Mesothelial cell of epicardium (in vitro differentiated cells): ENCODE results near the gene ZNF536. TPM values are rescaled to one million over a fixed set of nuclear protein-coding genes. Genes with fewer than 3 reads are reported as not detected.

ENCODE experiments used
- DNase-seq, 2 experiments: peaks; one replicate each; pipeline ENCODE4 v3.0.0; 2021; ENCODE audit warnings: low spot score in 2 of 2; ENCODE audit not compliant: unreplicated experiment in 2 of 2
- H3K27ac Mint-ChIP-seq: 2 replicates; pipeline ENCODE4 v1.8.0; 2021; ENCODE audit warnings: mixed read lengths
- H3K27me3 Mint-ChIP-seq: 2 replicates; pipeline ENCODE4 v1.8.0; 2021; ENCODE audit warnings: low read depth, mixed read lengths
- H3K36me3 Mint-ChIP-seq: 2 replicates; pipeline ENCODE4 v1.8.0; 2021; ENCODE audit warnings: mixed read lengths
- H3K4me1 Mint-ChIP-seq: 2 replicates; pipeline ENCODE4 v1.8.0; 2021; ENCODE audit warnings: mixed read lengths
- H3K4me3 Mint-ChIP-seq: 2 replicates; pipeline ENCODE4 v1.8.0; 2021; ENCODE audit warnings: mild to moderate bottlenecking, moderate library complexity, mixed read lengths
- H3K9me3 Mint-ChIP-seq: 2 replicates; pipeline ENCODE4 v1.8.0; 2021; ENCODE audit warnings: mixed read lengths
- total RNA-seq: library from RNA; stranded (reverse); gene quantifications from 3 replicates; pipeline ENCODE4 v1.2.1, GENCODE V29; 2021
- TF ChIP-seq, protein P1 (sequence below): fragments of 200-600 bp; sonication (generic); IDR thresholded peaks from one replicate; pipeline ENCODE4 v1.5.0; 2021; ENCODE audit warnings: antibody characterized with exemption; ENCODE audit not compliant: unreplicated experiment

Gene ZNF536
- total RNA-seq, 1 donor from 2014 or later: 9.2 TPM

DNA sequence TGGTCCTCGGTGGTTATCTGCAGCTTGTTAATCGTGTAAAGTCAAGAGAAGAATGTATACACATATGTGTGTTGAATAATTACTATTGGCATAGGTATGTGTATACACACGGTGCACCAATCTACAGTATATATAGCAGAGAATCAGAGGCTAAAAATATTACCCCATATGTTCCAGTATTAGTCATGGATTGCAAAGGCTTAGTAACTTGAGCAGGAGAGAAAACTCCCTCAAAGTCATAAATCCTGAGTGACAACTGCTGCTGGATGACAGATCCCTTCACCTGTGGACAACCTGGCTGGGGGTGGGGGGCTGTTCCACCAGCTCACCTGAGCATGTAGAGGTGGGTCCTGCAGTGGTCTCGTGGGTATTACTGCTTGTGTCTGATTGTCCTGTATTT is 185.0 kb downstream of the ZNF536 start:
- H3K27ac Mint-ChIP-seq: no peak overlapping the region
- H3K27me3 Mint-ChIP-seq: peaks cover 57% of the 10 kb centered on the region
- no peak for DNase-seq
- H3K4me1 Mint-ChIP-seq: peaks cover 7% of the 10 kb centered on the region
- no peaks in the 10 kb centered on the region for H3K36me3 Mint-ChIP-seq
- TF ChIP-seq, protein P1, sequence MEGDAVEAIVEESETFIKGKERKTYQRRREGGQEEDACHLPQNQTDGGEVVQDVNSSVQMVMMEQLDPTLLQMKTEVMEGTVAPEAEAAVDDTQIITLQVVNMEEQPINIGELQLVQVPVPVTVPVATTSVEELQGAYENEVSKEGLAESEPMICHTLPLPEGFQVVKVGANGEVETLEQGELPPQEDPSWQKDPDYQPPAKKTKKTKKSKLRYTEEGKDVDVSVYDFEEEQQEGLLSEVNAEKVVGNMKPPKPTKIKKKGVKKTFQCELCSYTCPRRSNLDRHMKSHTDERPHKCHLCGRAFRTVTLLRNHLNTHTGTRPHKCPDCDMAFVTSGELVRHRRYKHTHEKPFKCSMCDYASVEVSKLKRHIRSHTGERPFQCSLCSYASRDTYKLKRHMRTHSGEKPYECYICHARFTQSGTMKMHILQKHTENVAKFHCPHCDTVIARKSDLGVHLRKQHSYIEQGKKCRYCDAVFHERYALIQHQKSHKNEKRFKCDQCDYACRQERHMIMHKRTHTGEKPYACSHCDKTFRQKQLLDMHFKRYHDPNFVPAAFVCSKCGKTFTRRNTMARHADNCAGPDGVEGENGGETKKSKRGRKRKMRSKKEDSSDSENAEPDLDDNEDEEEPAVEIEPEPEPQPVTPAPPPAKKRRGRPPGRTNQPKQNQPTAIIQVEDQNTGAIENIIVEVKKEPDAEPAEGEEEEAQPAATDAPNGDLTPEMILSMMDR: no peak
- no peaks in the 10 kb centered on the region for H3K9me3 Mint-ChIP-seq
- no peak overlapping the region for H3K4me3 Mint-ChIP-seq

GRCh38 chr19:30557927-30558557 is 185.9 kb downstream of the ZNF536 start:
- H3K4me1 Mint-ChIP-seq: peaks cover 7% of the 10 kb centered on the region
- H3K27ac Mint-ChIP-seq: no peak overlapping the region
- no peak overlapping the region for H3K4me3 Mint-ChIP-seq
- TF ChIP-seq, protein P1: no peak
- no peaks in the 10 kb centered on the region for H3K36me3 Mint-ChIP-seq
- DNase-seq: no peak
- peaks cover 55% of the 10 kb centered on the region for H3K27me3 Mint-ChIP-seq
- no peaks in the 10 kb centered on the region for H3K9me3 Mint-ChIP-seq

DNA sequence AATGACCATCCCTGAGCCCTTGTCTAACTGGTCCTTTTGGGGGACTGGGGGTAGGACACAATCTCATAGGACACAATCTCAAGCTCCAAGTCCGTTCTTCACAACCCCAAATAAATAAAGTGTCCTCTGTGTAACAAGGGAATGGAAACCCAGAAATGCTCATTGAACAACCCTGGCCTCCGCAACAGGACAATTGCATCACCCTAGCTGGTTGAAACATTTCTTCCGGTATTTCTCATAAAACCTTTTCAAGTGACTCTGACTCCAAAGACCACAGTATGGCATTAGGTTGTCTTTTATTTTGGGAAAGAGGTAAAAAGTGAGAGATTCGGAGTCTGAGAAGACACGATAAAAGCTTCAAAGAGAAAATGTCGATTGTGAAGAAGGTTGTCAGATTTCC is 186.6 kb downstream of the ZNF536 start:
- H3K27ac Mint-ChIP-seq: no peak overlapping the region
- TF ChIP-seq, protein P1: no peak
- no peaks in the 10 kb centered on the region for H3K36me3 Mint-ChIP-seq
- H3K4me1 Mint-ChIP-seq: peaks cover 7% of the 10 kb centered on the region
- DNase-seq: no peak
- no peaks in the 10 kb centered on the region for H3K9me3 Mint-ChIP-seq
- peaks cover 58% of the 10 kb centered on the region for H3K27me3 Mint-ChIP-seq
- H3K4me3 Mint-ChIP-seq: no peak overlapping the region

DNA sequence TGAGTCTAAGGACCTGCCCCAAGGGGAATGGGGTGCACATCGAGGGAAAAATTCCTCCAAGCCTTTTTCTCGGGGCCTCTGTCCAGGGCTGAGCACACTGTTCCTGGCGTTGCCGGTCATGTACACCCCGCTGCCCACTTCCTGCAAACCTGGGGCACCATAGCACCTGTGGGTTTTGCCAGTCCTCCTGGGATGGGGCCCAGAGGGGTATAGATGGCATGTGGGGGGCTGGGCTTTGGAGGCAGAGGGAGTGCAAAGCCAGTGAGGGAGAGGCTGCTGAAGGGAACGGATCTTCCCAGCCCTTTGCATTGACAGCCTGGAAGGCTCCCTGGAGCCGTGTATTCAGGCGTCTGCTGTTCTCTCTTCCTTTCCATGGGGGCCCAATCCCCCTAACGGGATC is 187.3 kb downstream of the ZNF536 start:
- TF ChIP-seq, protein P1: no peak
- Mint-ChIP-seq H3K4me3 (no peak overlapping the region), H3K4me1 (peaks cover 7% of the 10 kb centered on the region), H3K36me3 (no peaks in the 10 kb centered on the region), H3K27me3 (peaks cover 63% of the 10 kb centered on the region), H3K27ac (no peak overlapping the region), H3K9me3 (no peaks in the 10 kb centered on the region)
- no peak for DNase-seq

DNA sequence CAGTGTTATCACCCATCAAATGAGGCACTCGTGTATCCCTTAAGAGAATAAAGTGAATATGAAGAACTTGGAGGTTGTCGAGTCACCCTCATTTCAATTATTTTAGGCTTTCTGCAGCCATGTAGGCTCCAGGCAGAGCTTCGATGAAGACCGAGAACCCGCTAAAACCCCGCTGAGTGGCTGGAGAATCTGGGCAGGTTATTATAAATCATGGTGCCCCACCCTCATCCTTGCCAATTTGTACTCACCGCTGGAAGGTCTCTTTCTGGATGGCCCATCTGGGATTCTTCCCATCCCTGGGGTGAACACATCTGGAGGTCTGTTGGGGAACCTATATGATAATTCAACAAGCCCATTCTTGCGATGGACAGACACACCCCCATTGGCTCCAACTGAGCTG is 190.8 kb downstream of the ZNF536 start:
- Mint-ChIP-seq H3K27ac (no peak overlapping the region), H3K9me3 (no peaks in the 10 kb centered on the region), H3K36me3 (no peaks in the 10 kb centered on the region), H3K27me3 (peaks cover 53% of the 10 kb centered on the region), H3K4me3 (no peak overlapping the region), H3K4me1 (peaks cover 10% of the 10 kb centered on the region)
- no peak for DNase-seq
- TF ChIP-seq, protein P1: no peak

GRCh38 chr19:30563691-30564090 is 191.5 kb downstream of the ZNF536 start:
- H3K4me1 Mint-ChIP-seq: peaks cover 12% of the 10 kb centered on the region
- H3K27ac Mint-ChIP-seq: no peak overlapping the region
- no peak overlapping the region for H3K4me3 Mint-ChIP-seq
- peaks cover 50% of the 10 kb centered on the region for H3K27me3 Mint-ChIP-seq
- H3K9me3 Mint-ChIP-seq: no peaks in the 10 kb centered on the region
- H3K36me3 Mint-ChIP-seq: no peaks in the 10 kb centered on the region
- DNase-seq: no peak
- TF ChIP-seq, protein P1: no peak
